SJSA1 (cell line): Measurements from ENCODE around the gene DNMT1. TPM values are rescaled to one million over a fixed set of nuclear protein-coding genes. Genes with fewer than 3 reads are reported as not detected.

Experiments used
- DNase-seq, 2 experiments: peaks; one replicate each; pipeline ENCODE4 v3.0.0-alpha.2; 2015 to 2020; ENCODE audit warnings: low spot score in 2 of 2, low read depth in 1 of 2
- H3K27ac ChIP-seq: fragments of 250-450 bp; sonication (Bioruptor Pico); 2 replicates; pipeline ENCODE4 v1.5.1; 2020; ENCODE audit warnings: mild to moderate bottlenecking, moderate library complexity
- H3K27me3 ChIP-seq: fragments of 250-450 bp; sonication (Bioruptor Pico); replicated peaks from 2 replicates; pipeline ENCODE4 v1.5.1; 2020; ENCODE audit warnings: mild to moderate bottlenecking, moderate library complexity
- H3K36me3 ChIP-seq: fragments of 250-450 bp; sonication (Bioruptor Pico); 2 replicates; pipeline ENCODE4 v1.5.1; 2020; ENCODE audit warnings: mild to moderate bottlenecking
- H3K4me1 ChIP-seq: fragments of 250-450 bp; sonication (Bioruptor Pico); replicated peaks from 2 replicates; pipeline ENCODE4 v1.6.1; 2021; ENCODE audit warnings: mild to moderate bottlenecking
- H3K4me3 ChIP-seq: fragments of 250-450 bp; sonication (Bioruptor Pico); 2 replicates; pipeline ENCODE4 v1.5.1; 2020; ENCODE audit warnings: mild to moderate bottlenecking
- H3K9me3 ChIP-seq: fragments of 250-450 bp; sonication (Bioruptor Pico); replicated peaks from 2 replicates; pipeline ENCODE4 v1.5.1; 2020; ENCODE audit warnings: mild to moderate bottlenecking
- total RNA-seq: library from RNA; depleted of rRNA; stranded (reverse); fragments of >200 nt; shearing (Covaris generic); gene quantifications from 2 replicates; pipeline ENCODE4 v1.2.3, GENCODE V29; 2014

DNMT1 gene
- total RNA-seq, 1 experiment from 2014 or later, result 170 TPM

DNA sequence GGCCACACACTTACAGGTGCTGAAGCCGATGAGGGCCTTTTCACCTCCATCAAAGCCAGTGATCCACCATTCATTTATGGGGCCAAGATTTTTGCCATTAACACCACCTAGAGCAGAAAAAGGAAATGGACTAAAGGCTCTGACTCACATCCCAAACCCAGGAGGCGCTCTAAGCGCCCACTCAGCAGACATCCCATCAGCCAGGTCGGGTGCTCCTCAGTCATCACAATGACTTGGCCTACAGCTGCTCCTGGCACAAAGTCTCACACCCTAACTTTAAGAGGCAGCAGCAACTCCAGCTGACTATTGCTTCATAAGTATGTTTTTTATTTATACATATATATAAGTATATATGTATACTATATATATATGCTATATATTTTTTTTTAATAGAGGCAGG is 38.9 kb downstream of the DNMT1 start:
- Histone ChIP-seq H3K27ac (no peak overlapping the region), H3K36me3 (peaks cover 96% of the 10 kb centered on the region), H3K9me3 (no peaks in the 10 kb centered on the region), H3K27me3 (no peaks in the 10 kb centered on the region), H3K4me1 (no peaks in the 10 kb centered on the region), H3K4me3 (no peak overlapping the region)
- DNase-seq, result no peak

DNA sequence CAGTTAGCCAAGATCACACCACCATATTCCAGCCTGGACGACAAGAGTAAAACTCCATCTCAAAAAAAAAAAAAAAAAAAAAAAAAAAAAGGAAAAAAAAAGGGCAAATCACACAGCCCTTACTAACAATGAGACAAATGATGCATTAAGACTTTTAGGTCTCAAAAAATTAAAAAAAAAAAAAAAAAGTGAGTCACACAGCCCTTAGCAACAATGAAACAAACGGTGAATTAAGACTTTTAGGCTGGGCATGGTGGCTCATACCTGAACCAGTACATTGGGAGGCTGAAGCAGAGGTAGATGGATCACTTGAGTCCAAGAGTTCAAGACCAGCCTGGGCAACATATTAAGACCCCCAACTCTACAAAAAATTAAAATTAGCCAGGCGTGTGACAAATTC is 42.7 kb downstream of the DNMT1 start:
- peaks cover 94% of the 10 kb centered on the region for H3K36me3 ChIP-seq
- H3K27me3 ChIP-seq, result no peaks in the 10 kb centered on the region
- H3K9me3 ChIP-seq, result no peaks in the 10 kb centered on the region
- H3K27ac ChIP-seq, result no peak overlapping the region
- DNase-seq, result no peak
- no peak overlapping the region for H3K4me3 ChIP-seq
- no peaks in the 10 kb centered on the region for H3K4me1 ChIP-seq

GRCh38 chr19:10151521-10151920 is 43.2 kb downstream of the DNMT1 start:
- no peaks in the 10 kb centered on the region for H3K9me3 ChIP-seq
- H3K4me3 ChIP-seq, result no peak overlapping the region
- H3K27me3 ChIP-seq, result no peaks in the 10 kb centered on the region
- no peak overlapping the region for H3K27ac ChIP-seq
- H3K4me1 ChIP-seq, result no peaks in the 10 kb centered on the region
- H3K36me3 ChIP-seq, result peaks cover 94% of the 10 kb centered on the region
- no peak for DNase-seq

DNA sequence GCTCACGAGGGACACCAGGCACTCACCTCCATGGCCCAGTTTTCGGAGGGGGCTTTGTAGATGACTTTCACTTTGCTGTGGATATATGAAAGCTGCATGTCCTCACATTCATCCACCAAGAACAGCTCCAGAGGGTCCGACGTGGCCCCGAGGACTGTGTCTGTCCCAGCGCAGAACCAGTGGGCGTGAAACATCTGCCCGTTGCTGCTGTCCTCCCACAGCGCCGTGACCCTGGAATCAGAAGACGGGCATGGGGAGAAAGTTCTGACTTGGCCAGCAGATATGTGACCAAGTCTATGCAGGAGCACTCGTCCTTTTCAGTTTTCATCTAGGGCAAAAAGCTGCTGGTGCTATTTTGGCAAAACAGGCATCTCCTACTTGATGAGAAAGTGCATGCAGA is 45.3 kb downstream of the DNMT1 start:
- DNase-seq, result no peak
- H3K9me3 ChIP-seq, result no peaks in the 10 kb centered on the region
- no peaks in the 10 kb centered on the region for H3K4me1 ChIP-seq
- H3K36me3 ChIP-seq, result peaks cover 95% of the 10 kb centered on the region
- no peak overlapping the region for H3K27ac ChIP-seq
- no peak overlapping the region for H3K4me3 ChIP-seq
- no peaks in the 10 kb centered on the region for H3K27me3 ChIP-seq

- Histone ChIP-seq H3K36me3 (peaks cover 97% of the 10 kb centered on the region), H3K27me3 (no peaks in the 10 kb centered on the region)
Observed at GRCh38 chr19:10146142-10146541, 48.6 kb downstream of the DNMT1 start.

GRCh38 chr19:10145031-10145430 is 49.7 kb downstream of the DNMT1 start:
- DNase-seq, result no peak
- H3K9me3 ChIP-seq, result no peaks in the 10 kb centered on the region
- no peak overlapping the region for H3K27ac ChIP-seq
- H3K4me1 ChIP-seq, result no peaks in the 10 kb centered on the region
- no peak overlapping the region for H3K4me3 ChIP-seq
- no peaks in the 10 kb centered on the region for H3K27me3 ChIP-seq
- peaks cover 97% of the 10 kb centered on the region for H3K36me3 ChIP-seq

More at GRCh38 chr19:10146142-10146541, 48.6 kb downstream of the DNMT1 start:
- no peak overlapping the region for H3K4me3 ChIP-seq
- DNase-seq, result no peak
- no peaks in the 10 kb centered on the region for H3K9me3 ChIP-seq
- H3K27ac ChIP-seq, result no peak overlapping the region
- H3K4me1 ChIP-seq, result no peaks in the 10 kb centered on the region

GRCh38 chr19:10144361-10144760 is 50.4 kb downstream of the DNMT1 start:
- H3K27me3 ChIP-seq, result no peaks in the 10 kb centered on the region
- peaks cover 97% of the 10 kb centered on the region for H3K36me3 ChIP-seq
- no peak overlapping the region for H3K4me3 ChIP-seq
- no peaks in the 10 kb centered on the region for H3K4me1 ChIP-seq
- no peak overlapping the region for H3K27ac ChIP-seq
- DNase-seq, result no peak
- H3K9me3 ChIP-seq, result no peaks in the 10 kb centered on the region

DNA sequence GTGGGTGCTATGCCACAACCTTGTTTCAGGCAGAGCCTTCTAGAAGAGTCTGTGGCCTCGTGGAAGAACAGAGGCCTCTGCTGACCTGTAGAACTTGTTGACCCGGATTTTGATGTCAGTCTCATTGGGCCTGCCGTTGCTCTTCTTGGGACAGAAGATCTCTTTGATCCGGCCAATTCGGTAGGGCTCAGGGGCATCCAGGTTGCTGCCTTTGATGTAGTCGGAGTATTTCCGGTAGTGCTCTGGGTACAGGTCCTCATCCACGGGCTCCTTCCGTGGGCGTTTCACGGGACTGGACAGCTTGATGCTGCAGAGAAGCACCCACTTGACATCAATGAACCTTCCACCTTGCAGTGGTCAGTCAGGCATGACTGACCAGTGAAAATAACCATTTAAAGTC is 51.1 kb downstream of the DNMT1 start:
- Histone ChIP-seq H3K9me3 (no peaks in the 10 kb centered on the region), H3K36me3 (peaks cover 97% of the 10 kb centered on the region), H3K4me1 (no peaks in the 10 kb centered on the region), H3K27ac (no peak overlapping the region), H3K27me3 (no peaks in the 10 kb centered on the region), H3K4me3 (no peak overlapping the region)
- DNase-seq, result no peak

GRCh38 chr19:10142701-10143375 is 51.9 kb downstream of the DNMT1 start:
- DNase-seq, result no peak
- Histone ChIP-seq H3K4me1 (no peaks in the 10 kb centered on the region), H3K4me3 (no peak overlapping the region), H3K27ac (no peak overlapping the region), H3K9me3 (no peaks in the 10 kb centered on the region), H3K27me3 (no peaks in the 10 kb centered on the region), H3K36me3 (peaks cover 99% of the 10 kb centered on the region)

GRCh38 chr19:10141973-10142372 is 52.8 kb downstream of the DNMT1 start:
- Histone ChIP-seq H3K27ac (no peak overlapping the region), H3K9me3 (no peaks in the 10 kb centered on the region), H3K36me3 (peaks cover 99% of the 10 kb centered on the region), H3K27me3 (no peaks in the 10 kb centered on the region), H3K4me1 (no peaks in the 10 kb centered on the region), H3K4me3 (no peak overlapping the region)
- DNase-seq, result no peak

DNA sequence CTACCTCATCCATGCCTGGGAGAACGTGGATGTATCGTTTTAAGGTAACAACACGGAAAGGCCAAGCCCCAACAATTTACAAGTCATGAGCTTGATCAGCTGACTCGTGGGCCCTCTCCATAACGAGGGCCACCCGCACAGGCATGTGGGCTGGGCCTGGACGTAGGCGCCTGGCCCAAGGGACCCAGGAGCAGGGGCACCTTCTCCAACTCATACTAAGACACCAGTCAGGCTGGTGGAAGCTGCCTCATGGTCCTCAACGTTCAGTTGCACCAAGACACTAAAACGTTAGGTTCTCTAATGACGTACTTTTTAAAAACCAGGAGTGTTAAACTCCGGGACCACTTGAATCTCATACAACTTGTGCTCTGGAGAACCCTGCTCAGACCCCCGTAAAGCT is 53.3 kb downstream of the DNMT1 start:
- no peak for DNase-seq
- H3K9me3 ChIP-seq, result no peaks in the 10 kb centered on the region
- H3K4me3 ChIP-seq, result no peak overlapping the region
- no peaks in the 10 kb centered on the region for H3K27me3 ChIP-seq
- H3K27ac ChIP-seq, result no peak overlapping the region
- H3K4me1 ChIP-seq, result no peaks in the 10 kb centered on the region
- H3K36me3 ChIP-seq, result peaks cover 99% of the 10 kb centered on the region

- Histone ChIP-seq H3K36me3 (peaks cover 98% of the 10 kb centered on the region), H3K4me3 (no peak overlapping the region), H3K9me3 (no peaks in the 10 kb centered on the region), H3K27ac (no peak overlapping the region), H3K4me1 (no peaks in the 10 kb centered on the region), H3K27me3 (no peaks in the 10 kb centered on the region)
- DNase-seq, result no peak
Observed at GRCh38 chr19:10139952-10140351, 54.8 kb downstream of the DNMT1 start.

GRCh38 chr19:10138879-10139795 is 55.6 kb downstream of the DNMT1 start:
- no peaks in the 10 kb centered on the region for H3K27me3 ChIP-seq
- H3K9me3 ChIP-seq, result no peaks in the 10 kb centered on the region
- H3K4me3 ChIP-seq, result no peak overlapping the region
- no peaks in the 10 kb centered on the region for H3K4me1 ChIP-seq
- H3K27ac ChIP-seq, result no peak overlapping the region
- no peak for DNase-seq
- peaks cover 98% of the 10 kb centered on the region for H3K36me3 ChIP-seq
